NCI-H128 (cell line): Measurements from ENCODE around the gene AMH.
A peak's percentile ranks its signal among the peaks of the same experiment; 100 is the strongest.
"Not testable (repeated sequence)": the region's sequence is repeated elsewhere in the genome, so short reads cannot be mapped to it uniquely, and the experiment has no call there.

Experiments
- DNase-seq: peaks from one replicate; lab custom pipeline; 2025; ENCODE audit not compliant: unreplicated experiment; lab: John Stamatoyannopoulos, UW

AMH gene

GRCh38 chr19:2269244-2270156, 20.4 kb downstream of the AMH start:
- DNase-seq: peak; percentile 90

DNA sequence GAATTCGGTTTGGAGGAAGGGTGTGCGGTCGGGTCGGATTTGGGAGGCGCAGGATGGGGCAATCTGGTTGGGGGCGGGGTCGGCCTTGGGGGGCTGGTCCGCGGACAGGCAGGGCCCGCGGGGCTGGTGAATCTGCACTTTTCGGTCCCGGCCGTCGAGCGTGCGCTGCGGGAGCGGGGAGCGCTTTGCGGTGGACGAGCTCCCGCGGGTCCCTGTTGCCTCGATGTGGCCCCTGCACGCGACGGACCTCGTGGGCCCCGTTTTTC, 21.0 kb downstream of the AMH start:
- DNase-seq: no peak

- DNase-seq: no peak
These were observed 21.5 kb downstream of the AMH start for GRCh38 chr19:2270423-2271233.

DNA sequence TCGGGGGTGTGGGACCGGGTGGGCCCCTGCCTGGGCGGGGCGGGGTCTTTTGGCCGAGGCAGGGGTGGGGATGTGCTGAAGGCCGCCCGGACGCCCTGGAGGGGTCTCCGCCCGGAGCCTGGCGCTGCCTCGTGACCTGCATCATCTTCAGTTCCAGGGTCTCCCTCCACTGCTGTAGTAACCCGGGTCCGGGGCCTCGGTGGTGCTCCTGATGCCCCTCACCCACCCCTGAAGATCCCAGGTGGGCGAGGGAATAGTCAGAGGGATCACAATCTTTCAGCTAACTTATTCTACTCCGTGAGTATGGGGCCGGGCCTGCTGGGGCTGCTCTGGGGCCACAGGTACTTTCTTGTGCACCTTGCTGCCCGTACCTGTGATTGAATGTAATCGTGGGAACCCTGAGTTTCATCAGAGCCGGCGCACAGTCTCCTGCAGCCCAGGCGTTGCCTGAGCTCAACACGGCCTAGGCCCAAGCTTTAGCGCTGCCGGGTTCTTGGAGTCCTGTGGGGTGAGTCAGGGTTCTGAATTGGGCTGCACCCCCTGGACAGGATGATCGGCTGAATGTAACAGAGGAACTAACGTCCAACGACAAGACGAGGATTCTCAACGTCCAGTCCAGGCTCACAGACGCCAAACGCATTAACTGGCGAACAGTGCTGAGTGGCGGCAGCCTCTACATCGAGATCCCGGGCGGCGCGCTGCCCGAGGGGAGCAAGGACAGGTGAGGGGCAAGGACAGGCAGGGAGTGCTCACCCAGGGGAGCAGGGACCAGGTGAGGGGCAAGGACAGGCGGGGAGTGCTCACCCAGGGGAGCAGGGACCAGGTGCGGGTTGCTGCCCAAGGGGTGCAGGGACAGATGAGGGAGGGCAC, 22.3 kb downstream of the AMH start:
- DNase-seq: no peak

- peak; percentile 46 for DNase-seq
These were observed 24.4 kb downstream of the AMH start for GRCh38 chr19:2273356-2274184.

DNA sequence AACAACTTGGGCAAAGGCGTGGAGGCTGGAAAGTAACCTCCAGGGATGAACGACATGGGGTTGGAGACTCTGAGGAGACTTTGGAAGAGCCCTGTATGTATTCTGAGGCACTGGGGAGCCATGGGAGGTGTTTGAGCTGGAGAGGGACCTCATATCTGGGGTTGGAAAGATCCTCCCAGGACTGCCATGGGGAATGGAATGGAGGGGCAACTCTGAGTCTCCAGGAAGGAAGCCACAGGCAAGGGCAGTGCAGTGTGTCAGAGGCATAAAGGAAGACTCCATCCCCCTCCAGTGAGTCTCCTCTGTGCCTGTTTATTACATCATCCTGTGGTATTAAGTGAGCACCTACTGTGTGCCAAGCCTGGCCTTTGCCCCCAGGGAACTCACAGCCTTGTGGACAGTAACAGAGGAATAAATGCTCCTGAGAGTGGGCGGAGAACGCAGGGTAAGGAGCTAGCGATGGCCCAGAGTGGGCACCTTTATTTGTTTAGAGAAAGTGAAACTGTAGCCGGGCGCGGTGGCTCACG, 25.1 kb downstream of the AMH start:
- no peak for DNase-seq

GRCh38 chr19:2274931-2275535, 25.9 kb downstream of the AMH start:
- peak; percentile 60 for DNase-seq

- no peak for DNase-seq
These were observed 26.7 kb downstream of the AMH start for GRCh38 chr19:2275588-2276428.

GRCh38 chr19:2276429-2276986, 27.4 kb downstream of the AMH start:
- DNase-seq: no peak

DNA sequence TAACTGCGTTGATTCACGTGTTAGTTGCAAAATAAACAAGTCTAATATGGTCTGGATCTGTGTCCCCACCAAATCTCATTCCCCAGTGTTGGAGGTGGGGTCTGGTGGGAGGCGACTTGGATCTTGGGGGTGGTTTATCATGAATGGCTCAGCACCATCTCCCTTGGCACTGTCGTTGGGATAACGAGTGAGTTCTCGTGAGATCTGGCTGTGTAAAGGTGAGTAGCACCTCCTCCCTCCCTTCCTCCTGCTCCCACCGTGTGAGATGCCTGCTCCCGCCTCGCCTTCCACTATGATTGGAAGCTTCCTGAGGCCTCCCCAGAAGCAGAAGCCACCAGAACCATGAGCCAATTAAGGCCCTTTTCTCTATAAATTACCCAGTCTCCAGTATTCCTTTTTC, 28.0 kb downstream of the AMH start:
- DNase-seq: no peak

DNA sequence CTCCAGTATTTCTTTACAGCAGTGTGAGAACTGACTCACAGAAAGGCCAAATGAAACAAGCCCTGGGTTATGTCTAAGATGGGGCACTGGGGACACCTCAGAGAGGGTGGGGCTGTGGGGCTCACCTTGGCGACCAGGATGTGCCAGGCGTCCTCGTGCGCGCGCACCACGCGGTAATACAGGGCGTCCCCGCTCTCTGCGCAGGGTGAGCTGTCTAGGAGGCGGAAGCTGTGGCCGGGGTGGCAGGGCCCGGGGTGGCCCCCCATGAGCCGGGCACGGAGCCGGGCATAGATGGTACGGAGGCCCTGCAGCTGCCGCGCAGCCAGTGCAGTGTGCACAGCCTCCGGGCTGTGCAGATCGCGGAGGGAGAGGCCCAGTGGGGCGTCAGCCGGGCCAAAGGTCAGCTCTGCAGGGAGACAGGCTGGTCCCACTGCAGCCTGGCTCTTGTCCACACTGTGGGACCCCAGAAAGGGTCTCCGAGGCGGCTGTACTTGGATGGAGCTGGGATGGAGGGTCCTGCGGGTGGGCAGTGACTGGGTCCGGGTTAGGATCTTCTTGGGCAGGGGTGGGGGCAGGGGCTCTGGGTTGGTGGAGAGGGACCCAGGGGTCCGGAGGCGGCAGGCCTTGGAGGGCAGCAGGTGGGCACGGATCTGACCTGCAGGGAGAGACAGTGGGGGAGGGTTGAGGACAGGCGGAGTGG, 29.5 kb downstream of the AMH start:
- DNase-seq: no peak

DNA sequence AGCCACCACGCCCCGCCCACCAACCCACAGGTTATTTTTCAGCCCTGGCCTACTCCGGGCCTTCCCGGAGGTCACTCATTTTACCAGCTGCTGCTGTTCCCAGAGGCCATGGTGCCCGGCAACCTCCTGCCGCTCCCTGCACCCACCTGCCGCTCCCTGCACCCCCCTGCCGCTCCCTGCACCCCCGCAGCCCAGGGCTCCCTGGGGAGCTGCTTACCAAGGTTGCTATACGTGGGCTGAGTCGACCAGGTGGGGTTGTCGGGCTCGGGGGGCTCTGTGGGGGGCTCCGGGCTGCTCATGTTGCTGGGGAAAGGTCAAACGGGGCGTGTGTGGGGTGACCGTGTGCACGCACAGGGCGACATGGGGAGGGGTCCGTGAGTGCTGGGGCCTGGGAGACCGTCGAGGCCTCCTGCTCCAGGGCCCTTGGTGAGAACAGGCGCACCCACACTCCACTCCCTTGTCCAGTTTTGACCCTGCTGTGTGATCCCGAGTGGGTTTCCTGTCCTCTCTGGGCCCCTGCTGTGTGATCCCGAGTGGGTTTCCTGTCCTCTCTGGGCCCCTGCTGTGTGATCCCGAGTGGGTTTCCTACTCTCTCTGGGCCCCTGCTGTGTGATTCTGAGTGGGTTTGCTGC, 31.6 kb downstream of the AMH start:
- no peak for DNase-seq

DNA sequence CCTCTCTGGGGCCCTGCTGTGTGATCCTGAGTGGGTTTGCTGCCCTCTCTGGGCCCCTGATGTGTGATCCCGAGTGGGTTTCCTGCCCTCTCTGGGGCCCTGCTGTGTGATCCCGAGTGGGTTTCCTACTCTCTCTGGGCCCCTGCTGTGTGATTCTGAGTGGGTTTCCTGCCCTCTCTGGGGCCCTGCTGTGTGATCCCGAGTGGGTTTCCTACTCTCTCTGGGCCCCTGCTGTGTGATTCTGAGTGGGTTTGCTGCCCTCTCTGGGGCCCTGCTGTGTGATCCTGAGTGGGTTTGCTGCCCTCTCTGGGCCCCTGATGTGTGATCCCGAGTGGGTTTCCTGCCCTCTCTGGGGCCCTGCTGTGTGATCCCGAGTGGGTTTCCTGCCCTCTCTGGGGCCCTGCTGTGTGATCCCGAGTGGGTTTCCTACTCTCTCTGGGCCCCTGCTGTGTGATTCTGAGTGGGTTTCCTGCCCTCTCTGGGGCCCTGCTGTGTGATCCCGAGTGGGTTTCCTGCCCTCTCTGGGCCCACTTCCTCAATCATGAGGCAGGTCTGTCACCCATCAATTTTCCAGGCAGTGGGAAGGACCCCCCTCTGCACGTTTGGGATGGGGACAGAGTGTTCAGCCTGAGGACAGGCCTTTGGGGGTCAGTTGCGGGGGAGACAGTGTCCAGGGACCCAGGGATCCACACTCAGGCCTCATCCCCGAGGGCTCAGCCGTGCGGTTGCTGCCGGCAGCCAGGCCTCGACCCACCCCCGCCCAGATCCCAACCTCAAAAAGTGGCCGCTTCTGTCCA, 32.3 kb downstream of the AMH start:
- not testable (repeated sequence) for DNase-seq

- DNase-seq: no peak
These were observed 33.1 kb downstream of the AMH start, which contains the start of gene PEAK3 for GRCh38 chr19:2282062-2282861. PEAK3 (minus strand) TSS chr19:2282175; CDS start chr19:2280931, 1,244 bp downstream.

DNA sequence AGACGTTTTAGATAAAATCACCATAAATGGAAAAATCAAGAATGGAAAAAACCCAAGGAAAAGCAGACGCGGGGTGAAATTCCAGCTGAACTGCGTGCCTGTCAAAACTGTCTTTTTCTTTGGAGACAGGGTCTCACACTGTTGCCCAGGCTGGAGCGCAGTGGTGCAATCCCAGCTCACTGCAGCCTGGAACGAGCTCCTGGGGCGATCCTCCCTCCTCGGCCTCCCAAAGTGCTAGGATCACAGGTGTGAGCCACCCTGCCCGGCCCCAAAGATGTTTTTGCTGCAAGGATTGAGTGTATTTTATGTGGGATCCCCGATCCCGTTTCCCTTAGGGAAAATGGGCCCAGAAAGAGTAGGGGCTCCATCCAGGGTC, 33.7 kb downstream of the AMH start:
- DNase-seq: no peak
